Measurements from ENCODE around the gene SLC22A17.
A peak's percentile ranks its signal among the peaks of the same experiment; 100 is the strongest.

- no peak for TF ChIP-seq CREM (IDR thresholded peaks at IDR 0.05; ENCODE audit: low read depth)
- no peak for TF ChIP-seq ZBTB33 (IDR thresholded peaks at IDR 0.05)
- TF ChIP-seq CTCF (IDR thresholded peaks at IDR 0.05 in 2 of 3, conservative IDR thresholded peaks at IDR 0.05 in 1 of 3; ENCODE audit: control insufficient read depth in 2 of 3, extremely low read depth in 1 of 3, insufficient read depth in 1 of 3, low read depth in 3 of 3, low read length in 3 of 3) = peak; percentile 92 to 97 (median 95); a peak in 5 of 6 replicates
- no peak for TF ChIP-seq TAF1 (IDR thresholded peaks at IDR 0.05; ENCODE audit: borderline replicate concordance, low read depth, low read length)
- no peak for TF ChIP-seq NR2C2 (IDR thresholded peaks at IDR 0.05; ENCODE audit: borderline replicate concordance, control insufficient read depth, insufficient read length, low read depth)
- TF ChIP-seq CEBPB (IDR thresholded peaks at IDR 0.05; ENCODE audit: borderline replicate concordance in 1 of 2, low read depth in 2 of 2, low read length in 2 of 2) = no peak
- TF ChIP-seq STAT1 (conservative IDR thresholded peaks at IDR 0.05) = no peak
- no peak for TF ChIP-seq CREB1 (IDR thresholded peaks at IDR 0.05; ENCODE audit: low read depth)
- no peak for TF ChIP-seq SRF (IDR thresholded peaks at IDR 0.05; ENCODE audit: low read depth in 2 of 2, low read length in 2 of 2)
- TF ChIP-seq, protein P1, sequence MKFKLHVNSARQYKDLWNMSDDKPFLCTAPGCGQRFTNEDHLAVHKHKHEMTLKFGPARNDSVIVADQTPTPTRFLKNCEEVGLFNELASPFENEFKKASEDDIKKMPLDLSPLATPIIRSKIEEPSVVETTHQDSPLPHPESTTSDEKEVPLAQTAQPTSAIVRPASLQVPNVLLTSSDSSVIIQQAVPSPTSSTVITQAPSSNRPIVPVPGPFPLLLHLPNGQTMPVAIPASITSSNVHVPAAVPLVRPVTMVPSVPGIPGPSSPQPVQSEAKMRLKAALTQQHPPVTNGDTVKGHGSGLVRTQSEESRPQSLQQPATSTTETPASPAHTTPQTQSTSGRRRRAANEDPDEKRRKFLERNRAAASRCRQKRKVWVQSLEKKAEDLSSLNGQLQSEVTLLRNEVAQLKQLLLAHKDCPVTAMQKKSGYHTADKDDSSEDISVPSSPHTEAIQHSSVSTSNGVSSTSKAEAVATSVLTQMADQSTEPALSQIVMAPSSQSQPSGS (IDR thresholded peaks at IDR 0.05; ENCODE audit: low read length) = no peak
- TF ChIP-seq, protein P2, sequence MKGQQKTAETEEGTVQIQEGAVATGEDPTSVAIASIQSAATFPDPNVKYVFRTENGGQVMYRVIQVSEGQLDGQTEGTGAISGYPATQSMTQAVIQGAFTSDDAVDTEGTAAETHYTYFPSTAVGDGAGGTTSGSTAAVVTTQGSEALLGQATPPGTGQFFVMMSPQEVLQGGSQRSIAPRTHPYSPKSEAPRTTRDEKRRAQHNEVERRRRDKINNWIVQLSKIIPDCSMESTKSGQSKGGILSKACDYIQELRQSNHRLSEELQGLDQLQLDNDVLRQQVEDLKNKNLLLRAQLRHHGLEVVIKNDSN (IDR thresholded peaks at IDR 0.05; ENCODE audit: borderline replicate concordance, extremely low read length, insufficient read depth, low read depth, low read length) = no peak
- TF ChIP-seq, protein P3, sequence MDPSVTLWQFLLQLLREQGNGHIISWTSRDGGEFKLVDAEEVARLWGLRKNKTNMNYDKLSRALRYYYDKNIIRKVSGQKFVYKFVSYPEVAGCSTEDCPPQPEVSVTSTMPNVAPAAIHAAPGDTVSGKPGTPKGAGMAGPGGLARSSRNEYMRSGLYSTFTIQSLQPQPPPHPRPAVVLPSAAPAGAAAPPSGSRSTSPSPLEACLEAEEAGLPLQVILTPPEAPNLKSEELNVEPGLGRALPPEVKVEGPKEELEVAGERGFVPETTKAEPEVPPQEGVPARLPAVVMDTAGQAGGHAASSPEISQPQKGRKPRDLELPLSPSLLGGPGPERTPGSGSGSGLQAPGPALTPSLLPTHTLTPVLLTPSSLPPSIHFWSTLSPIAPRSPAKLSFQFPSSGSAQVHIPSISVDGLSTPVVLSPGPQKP (IDR thresholded peaks at IDR 0.05; ENCODE audit: low read depth, low read length) = no peak
- TF ChIP-seq POLR2AphosphoS2 (IDR thresholded peaks at IDR 0.05; ENCODE audit: low read depth, low read length) = no peak
- TF ChIP-seq POLR2A (IDR thresholded peaks at IDR 0.05; ENCODE audit: low read depth, low read length) = no peak
Measured at GRCh38 chr14:23379366-23380196, 26.9 kb upstream of the SLC22A17 start.
